ENCODE results near the gene MACROD2.
A peak's percentile ranks its signal among the peaks of the same experiment; 100 is the strongest.
"Not testable (repeated sequence)": the region's sequence is repeated elsewhere in the genome, so short reads cannot be mapped to it uniquely, and the experiment has no call there.

Gene MACROD2

GRCh38 chr20:16011519-16011918 lies 2016.2 kb downstream of the MACROD2 start:
- in situ Hi-C loops (cut with HindIII; ENCODE audit: low sequenced_read_pairs) = no loop called here
- TF ChIP-seq CTCF (IDR thresholded peaks at IDR 0.05; ENCODE audit: low read depth, low read length, missing control alignments) = no peak
- H3K4me3 ChIP-seq (ENCODE audit: low read depth, low read length) = no peak overlapping the region
- no peak for DNase-seq (ENCODE audit: low read depth)

GRCh38 chr20:16012934-16013333 lies 2017.6 kb downstream of the MACROD2 start:
- DNase-seq (ENCODE audit: low read depth); in situ Hi-C loops (cut with HindIII; ENCODE audit: low sequenced_read_pairs): not testable (repeated sequence)

GRCh38 chr20:16013631-16014030 lies 2018.3 kb downstream of the MACROD2 start:
- no peak for DNase-seq (ENCODE audit: low read depth)
- H3K4me3 ChIP-seq (ENCODE audit: low read depth, low read length) = no peak overlapping the region
- in situ Hi-C loops (cut with HindIII; ENCODE audit: low sequenced_read_pairs) = no loop called here
- no peak for TF ChIP-seq CTCF (IDR thresholded peaks at IDR 0.05; ENCODE audit: low read depth, low read length, missing control alignments)

More at GRCh38 chr20:16012934-16013333, 2017.6 kb downstream of the MACROD2 start:
- H3K4me3 ChIP-seq (ENCODE audit: low read depth, low read length) = not testable (repeated sequence)

GRCh38 chr20:16014436-16014835 lies 2019.1 kb downstream of the MACROD2 start:
- in situ Hi-C loops (cut with HindIII; ENCODE audit: low sequenced_read_pairs) = no loop called here
- H3K4me3 ChIP-seq (ENCODE audit: low read depth, low read length) = no peak overlapping the region
- no peak for DNase-seq (ENCODE audit: low read depth)
- TF ChIP-seq CTCF (IDR thresholded peaks at IDR 0.05; ENCODE audit: low read depth, low read length, missing control alignments) = no peak

- no peak for TF ChIP-seq CTCF (IDR thresholded peaks at IDR 0.05; ENCODE audit: low read depth, low read length, missing control alignments)
- no peak overlapping the region for H3K4me3 ChIP-seq (ENCODE audit: low read depth, low read length)
- in situ Hi-C loops (cut with HindIII; ENCODE audit: low sequenced_read_pairs) = no loop called here
- DNase-seq (ENCODE audit: low read depth) = no peak
Measured at GRCh38 chr20:16017656-16018055, 2022.3 kb downstream of the MACROD2 start.

- no peak for DNase-seq (ENCODE audit: low read depth)
- in situ Hi-C loops (cut with HindIII; ENCODE audit: low sequenced_read_pairs) = no loop called here
- no peak overlapping the region for H3K4me3 ChIP-seq (ENCODE audit: low read depth, low read length)
- no peak for TF ChIP-seq CTCF (IDR thresholded peaks at IDR 0.05; ENCODE audit: low read depth, low read length, missing control alignments)
Measured at GRCh38 chr20:16018881-16019280, 2023.6 kb downstream of the MACROD2 start.

- peak; percentile 11 for DNase-seq (ENCODE audit: low read depth)
- in situ Hi-C loops (cut with HindIII; ENCODE audit: low sequenced_read_pairs) = no loop called here
- TF ChIP-seq CTCF (IDR thresholded peaks at IDR 0.05; ENCODE audit: low read depth, low read length, missing control alignments) = no peak
- no peak overlapping the region for H3K4me3 ChIP-seq (ENCODE audit: low read depth, low read length)
Measured at GRCh38 chr20:16020971-16021370, 2025.7 kb downstream of the MACROD2 start.

Data from astrocyte of the cerebellum (primary cell).